Glomerular endothelial cell (primary cell): ENCODE measurements around the gene MAP3K20. TPM values are rescaled to one million over a fixed set of nuclear protein-coding genes. Genes with fewer than 3 reads are reported as not detected.
"Not testable (repeated sequence)": the region's sequence is repeated elsewhere in the genome, so short reads cannot be mapped to it uniquely, and the experiment has no call there.

ENCODE experiments used
- DNase-seq: peaks from one replicate; pipeline ENCODE4 v3.0.0-alpha.2; 2011; ENCODE audit warnings: low read depth, low spot score; ENCODE audit errors: extremely low read depth
- total RNA-seq: library from RNA; depleted of rRNA; stranded (reverse); fragments of >200 nt; gene quantifications from 2 replicates; pipeline ENCODE4 v1.2.3, GENCODE V29; 2015

The MAP3K20 gene
- total RNA-seq, 1 donor from 2014 or later, result 15.6 TPM

DNA sequence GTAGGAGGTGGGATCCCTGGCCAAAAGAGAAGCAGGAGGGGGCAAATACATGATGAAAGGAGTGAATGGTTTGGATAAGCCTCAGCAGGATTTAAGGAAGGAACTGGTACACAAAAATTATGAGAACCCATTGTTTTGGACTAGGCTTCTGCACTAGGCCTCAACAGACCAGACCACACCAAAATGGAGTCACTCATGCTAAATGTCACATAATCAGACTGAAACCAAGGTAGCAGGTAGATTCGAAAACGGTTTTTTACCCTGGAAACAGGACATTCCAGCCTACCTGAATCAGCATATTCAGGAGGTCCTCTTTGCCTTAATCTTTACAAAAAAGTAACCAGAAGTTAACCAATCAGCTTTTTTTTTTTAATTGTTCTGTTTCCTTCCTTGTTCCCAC, 229.7 kb downstream of the MAP3K20 start:
- DNase-seq, result no peak

GRCh38 chr2:173307293-173307692, 231.6 kb downstream of the MAP3K20 start:
- DNase-seq, result peak; percentile 29

DNA sequence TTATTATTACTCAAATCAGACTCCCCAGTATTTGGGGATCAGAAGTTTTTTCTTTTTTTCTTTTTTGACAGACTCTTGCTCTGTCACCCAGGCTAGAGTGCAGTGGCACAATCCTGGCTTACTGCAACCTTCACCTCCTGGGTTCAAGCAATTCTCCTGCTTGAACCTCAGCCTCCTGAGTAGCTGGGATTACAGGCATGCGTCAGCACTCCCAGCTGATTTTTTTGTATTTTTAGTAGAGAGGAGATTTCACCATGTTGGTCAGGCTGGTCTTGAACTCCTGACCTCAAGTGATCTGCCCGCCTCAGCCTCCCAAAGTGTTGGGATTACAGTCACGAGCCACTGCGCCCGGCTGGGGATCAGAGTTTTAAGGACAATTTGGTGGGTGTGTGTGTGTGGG, 233.7 kb downstream of the MAP3K20 start:
- not testable (repeated sequence) for DNase-seq

DNA sequence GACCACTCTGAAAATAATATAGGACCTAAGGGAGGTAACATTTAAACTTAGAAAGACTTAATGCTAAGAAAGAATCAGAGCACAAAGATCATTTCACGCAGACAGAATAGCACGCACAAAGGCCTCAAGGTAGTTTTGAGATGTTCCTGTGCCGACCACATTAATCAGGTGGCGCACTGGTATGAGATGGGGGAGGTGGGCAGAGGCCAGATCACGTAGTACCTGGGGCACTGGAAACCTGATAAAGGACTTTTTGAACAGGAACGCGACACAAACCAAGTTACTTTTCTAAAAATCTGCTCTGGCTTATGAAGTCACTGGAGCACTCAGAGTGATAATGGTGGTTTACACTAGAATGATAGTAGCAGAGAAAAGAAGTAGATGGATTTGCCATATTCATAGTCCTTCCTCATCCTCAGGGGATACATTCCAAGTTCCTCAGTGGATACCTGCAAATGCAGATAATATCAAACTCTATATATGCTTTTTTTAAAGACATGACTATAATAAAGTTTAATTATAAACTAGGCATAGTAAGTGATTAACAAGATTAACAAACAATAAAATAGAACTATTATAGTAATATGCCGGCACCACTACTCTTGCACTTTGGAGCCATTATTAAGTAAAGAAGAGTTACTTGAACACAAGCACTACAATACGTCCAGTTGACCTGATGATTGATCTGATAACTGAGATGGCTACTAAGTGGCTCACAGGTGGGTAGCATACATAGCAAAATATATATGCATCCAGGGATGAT, 236.4 kb downstream of the MAP3K20 start:
- no peak for DNase-seq
